B cell (primary cell): ENCODE data around the gene CCDC191.

ENCODE experiments used
- CTCF ChIP-seq: fragments of 200-600 bp; IDR thresholded peaks from one replicate; pipeline ENCODE4 v1.8.0; 2022; ENCODE audit warnings: antibody characterized with exemption, mild to moderate bottlenecking
- EZH2 ChIP-seq: IDR thresholded peaks from 2 replicates; pipeline ENCODE4 v1.6.1; 2012; ENCODE audit warnings: borderline replicate concordance, low read depth, mild to moderate bottlenecking, moderate library complexity, low read length; ENCODE audit not compliant: insufficient read depth, poor library complexity, severe bottlenecking

- TF ChIP-seq CTCF (no peak), EZH2 (no peak)
Observed at GRCh38 chr3:114025451-114025850, 30.9 kb downstream of the CCDC191 start.
